NCI-H82 treated with DMSO at 0.1 percent for 48 hours (cell line): ENCODE data around the gene COA3.

Source experiments
- DNase-seq: peaks from one replicate; lab custom pipeline; 2025; ENCODE audit not compliant: unreplicated experiment; lab: John Stamatoyannopoulos, UW

Gene COA3

DNA sequence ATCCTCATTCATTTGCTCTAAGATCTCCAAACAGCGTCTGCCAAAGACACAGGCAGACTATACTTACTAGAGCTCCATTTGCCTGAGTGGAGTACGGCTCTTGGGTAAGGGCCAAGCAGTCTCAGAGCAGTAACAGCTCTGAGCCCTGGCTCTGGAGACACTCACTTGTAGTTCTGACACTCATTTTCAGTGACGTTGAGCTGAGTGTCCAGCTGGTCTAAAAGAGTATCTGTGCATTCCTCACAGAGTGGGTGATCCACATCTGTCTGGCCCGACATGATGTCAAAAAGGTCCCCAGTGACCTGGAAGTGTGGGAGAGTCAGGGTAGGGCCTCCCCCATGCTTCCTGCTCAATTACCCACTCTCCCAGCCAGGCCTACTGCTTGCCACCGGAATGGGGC, 19.9 kb upstream of the COA3 start:
- DNase-seq: no peak

DNA sequence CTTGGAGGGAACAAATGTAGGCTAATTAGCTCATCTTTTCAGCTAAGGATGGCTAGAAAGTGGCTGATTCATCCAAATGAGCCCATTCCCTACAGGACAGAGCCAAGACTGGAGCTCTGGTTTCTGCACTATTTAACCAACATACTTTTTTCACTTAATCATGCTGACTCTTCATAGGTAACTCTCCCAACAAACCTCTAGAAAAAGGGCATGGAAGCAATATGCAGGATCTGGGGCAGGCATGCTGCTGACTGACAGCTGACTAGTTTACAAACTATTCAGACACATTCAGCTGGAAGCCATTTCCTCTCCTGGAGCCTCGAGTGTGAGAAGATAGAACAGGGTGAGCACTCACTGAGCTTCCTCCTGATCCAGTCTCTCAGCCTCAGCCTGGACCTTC, 19.4 kb upstream of the COA3 start:
- DNase-seq: no peak

DNA sequence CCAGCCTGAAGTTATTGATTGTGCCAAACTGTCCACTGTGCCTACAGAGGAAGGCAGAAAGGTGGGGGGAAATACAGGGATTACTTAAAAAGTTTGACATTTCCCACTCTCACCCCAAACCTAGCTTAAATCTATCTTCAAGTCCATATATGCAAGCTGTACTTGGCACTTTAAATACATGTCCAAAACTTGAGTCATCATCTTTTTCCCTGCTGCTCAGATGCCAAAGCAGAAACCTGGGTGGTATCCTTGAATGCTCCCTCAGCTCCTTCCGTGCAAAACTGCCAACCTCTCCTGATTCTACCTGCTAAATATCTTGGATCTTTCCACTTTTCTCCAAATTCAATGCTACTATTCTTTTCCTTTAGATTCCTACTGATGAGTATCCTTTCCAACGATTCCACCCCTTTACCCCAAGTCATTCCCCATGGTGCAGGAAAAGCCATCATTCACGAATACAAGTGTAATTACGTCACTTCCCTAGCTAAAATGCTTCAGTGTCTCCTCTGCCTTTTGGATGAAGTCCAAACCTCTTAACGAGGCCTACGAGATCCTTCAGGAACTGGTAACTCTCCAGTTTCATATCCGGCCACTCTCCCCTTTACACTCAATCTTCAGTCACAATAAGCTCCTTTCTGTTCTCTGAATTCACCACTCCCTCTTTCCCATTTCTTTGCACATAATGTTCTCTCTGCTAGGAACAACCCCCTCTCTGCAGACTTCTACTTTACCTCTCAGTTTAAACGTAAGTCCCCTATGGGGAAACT, 16.3 kb upstream of the COA3 start:
- no peak for DNase-seq

DNA sequence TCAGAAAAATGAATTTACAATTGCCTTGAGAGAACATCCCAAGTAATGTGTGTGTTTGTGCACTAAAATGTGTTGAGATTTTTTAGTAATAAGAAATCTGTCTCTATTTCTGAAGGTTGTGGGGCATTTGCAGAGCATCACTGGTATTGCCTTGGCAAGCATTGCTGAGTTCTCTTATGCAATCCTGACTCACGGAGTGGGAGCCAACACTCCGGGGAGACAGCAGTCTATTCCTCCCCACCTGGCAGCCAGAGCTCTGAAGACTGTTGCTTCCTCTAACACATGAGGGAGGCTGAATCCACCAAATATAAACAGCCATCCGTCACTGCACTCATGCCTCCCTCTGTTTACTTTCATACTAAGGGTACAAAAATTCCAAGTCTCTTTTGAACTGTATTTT, 10.7 kb upstream of the COA3 start:
- no peak for DNase-seq

DNA sequence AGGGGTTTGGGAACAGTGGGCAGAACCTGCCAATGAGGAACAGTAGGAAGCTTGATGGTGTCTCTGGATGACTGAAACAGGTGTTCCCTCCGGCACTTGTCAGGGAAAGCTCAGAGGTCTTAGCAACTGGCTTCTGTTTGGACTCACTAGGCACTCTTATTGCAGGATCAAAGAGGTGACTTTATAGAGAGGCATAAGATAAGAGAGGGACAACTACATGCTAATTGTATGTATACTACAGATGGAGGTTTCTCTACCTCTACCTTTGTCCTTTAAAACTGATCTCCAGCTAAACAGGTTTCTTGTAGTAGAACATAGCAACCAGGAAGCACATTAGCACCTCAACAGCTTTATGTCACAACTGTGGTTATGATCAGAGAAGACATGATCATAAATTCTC, 7.7 kb upstream of the COA3 start:
- DNase-seq: no peak

DNA sequence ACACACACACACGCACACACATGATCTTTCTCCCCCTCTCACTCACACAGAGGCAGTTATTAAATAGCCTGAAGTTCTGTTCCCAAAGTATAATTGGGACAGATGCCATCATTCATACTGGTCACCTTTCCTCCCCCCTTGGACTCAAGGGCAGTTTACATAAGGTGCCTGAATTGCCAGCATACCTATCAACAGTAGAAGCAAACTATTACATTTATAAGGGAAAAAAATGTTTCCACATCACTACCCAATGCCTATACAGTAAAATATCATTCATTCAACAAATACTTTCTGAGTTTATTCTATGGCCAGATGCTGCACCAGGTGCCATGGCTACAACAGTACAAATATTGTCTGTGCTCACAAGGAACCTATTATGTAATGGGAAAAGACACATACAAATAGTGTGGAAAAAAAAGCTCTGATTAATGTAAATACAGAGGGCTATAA, 6.4 kb upstream of the COA3 start:
- DNase-seq: no peak

DNA sequence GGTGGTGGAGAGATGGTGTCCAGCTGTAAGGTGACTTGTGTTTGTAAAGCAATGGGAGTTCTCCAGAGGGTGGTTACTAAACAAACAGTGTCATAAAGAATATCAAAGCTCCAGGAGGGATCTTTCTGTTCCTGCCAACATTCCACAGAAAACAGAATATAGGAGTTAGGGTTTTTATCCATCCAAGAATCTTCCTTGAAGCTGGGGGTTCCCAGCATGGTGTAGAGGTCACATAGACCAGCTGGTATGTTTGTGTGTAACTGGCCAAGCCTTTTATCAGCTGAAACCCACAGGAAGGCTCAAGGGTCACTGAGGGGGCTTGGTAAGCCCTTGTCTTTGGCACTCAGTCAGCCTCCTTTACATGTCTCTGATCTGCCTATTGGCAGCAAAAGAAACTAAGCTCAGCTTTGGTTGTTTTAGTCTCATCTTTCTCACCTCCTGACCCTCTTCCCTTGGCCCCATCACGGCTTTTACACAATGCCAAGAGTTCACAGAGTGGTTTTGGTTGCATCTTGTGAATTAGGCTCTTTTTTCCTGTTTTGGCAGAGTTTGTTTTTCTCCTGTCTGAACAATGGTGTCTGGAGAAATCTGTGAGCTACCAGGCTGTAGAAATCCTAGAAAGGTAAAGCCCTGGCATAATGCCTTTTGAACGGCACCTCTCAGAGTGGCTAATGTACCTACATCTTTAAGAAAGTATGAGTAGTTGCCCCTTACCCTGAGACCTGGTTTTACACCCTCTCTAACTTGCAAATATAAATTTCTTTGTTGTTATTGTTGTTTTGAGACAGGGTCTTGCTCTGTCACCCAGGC, 4.8 kb upstream of the COA3 start:
- no peak for DNase-seq

DNA sequence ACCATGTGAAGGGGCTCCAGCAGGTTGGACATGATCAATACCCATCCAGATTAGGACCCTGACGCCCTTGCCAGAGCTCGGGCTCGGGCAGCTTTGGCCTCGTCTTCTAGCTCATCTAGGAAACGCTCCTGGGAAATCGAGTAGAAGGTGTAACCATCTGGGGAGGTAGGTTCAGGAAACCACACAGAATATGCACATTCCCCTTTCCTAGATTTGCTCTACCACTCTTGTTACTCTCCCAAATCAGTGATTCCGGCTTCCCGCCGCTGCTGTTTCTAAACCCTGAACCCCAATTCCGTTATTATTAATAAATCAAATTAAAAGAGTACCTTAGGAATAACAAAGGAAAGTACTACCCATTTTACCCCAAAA, 507 bp downstream of the COA3 start:
- no peak for DNase-seq

DNA sequence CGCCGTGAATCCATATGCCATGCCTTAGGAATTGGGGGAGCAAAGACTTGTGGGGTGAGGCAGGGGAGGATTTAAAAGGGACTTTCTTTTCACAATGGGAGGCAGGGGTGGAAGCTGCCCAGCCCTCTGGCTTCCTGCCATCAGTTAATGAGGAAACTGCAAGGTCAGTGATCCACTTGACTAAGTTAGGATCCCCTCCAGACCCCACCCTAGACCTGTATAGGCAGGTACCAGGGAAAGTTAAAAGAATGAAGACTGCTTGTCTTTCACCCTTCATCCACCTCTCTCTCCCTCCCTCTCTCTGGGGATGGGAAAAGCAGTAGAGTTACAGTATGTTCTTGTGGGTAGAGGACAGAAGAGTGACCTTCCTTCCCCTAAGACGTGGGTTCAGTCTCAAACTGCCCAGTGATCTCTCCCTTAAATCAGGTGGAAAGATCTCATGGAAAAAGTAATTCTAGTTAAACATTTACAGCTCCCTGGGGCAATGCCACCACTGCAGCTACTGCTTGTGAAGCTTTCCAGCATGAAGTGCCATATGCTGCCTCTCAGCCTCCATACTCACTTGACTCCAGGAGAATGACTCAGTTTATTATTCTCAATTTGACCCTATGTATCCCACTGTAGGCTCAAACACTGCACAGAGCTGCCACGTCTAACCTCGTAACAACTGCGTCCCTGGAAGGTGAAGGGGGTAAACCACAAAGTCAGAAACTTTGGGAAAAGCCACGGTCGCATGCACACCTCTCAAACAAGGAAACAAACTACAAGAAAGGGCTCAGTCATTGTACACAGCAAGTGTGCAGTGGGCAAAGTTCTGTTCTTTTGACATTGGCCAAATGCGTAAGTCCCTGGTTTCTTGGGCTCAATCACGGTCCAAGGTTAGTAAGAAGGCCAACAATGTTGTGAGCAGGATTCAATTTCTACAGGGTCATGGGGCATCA, 1.2 kb downstream of the COA3 start:
- no peak for DNase-seq

DNA sequence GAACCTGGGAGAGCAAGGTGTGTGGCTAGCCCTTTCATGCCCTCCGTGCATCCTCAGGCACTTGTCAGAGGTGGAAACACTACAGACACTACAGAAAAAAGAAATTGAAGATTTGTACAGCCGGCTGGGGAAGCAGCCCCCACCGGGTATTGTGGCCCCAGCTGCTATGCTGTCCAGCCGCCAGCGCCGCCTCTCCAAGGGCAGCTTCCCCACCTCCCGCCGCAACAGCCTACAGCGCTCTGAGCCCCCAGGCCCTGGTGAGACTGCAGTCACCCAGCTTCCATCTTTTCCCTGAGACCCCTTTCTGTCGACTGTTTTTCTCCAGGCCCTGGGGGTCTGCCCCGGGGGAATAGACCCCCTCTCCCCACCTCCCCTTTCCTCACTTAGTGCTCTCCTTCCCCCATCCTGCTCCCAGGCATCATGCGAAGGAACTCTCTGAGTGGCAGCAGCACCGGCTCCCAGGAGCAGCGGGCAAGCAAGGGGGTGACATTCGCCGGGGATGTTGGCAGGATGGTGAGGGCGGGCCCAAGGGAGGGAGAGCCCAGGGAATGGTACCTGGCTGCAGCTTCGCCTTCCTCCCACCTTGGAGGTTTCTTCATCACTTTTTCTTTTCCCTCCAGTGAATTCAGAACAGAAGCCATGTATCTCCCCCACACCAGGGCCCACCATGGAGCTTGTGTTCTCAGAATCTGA, 2.3 kb downstream of the COA3 start:
- DNase-seq: no peak

DNA sequence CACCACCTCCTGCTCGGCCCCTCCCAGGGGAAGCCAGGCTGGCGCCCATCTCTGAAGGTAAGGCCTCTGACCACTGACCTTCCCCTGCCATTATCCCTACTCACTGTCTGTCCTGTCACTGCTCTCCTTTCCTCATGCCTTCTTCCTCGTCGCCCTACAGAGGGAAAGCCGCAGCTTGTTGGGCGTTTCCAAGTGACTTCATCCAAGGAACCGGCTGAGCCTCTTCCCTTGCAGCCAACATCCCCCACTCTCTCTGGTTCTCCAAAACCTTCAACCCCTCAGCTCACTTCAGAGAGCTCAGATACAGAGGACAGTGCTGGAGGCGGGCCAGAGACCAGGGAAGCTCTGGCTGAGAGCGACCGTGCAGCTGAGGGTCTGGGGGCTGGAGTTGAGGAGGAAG, 3.0 kb downstream of the COA3 start:
- no peak for DNase-seq

DNA sequence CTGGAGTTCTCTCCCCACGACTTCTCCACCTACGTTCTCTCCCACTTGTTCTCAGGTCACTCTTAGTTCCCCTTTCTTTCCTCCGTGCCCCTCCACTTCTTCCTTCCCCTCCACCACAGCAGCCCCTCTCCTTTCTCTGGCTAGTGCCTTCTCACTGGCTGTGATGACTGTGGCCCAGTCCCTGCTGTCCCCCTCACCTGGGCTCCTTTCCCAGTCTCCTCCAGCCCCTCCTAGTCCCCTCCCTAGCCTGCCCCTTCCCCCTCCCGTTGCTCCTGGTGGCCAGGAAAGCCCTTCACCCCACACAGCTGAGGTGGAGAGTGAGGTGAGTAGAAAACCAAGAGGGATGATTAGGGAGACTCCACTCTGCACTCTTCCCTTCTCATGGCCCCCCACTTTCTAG, 3.4 kb downstream of the COA3 start:
- no peak for DNase-seq

DNA sequence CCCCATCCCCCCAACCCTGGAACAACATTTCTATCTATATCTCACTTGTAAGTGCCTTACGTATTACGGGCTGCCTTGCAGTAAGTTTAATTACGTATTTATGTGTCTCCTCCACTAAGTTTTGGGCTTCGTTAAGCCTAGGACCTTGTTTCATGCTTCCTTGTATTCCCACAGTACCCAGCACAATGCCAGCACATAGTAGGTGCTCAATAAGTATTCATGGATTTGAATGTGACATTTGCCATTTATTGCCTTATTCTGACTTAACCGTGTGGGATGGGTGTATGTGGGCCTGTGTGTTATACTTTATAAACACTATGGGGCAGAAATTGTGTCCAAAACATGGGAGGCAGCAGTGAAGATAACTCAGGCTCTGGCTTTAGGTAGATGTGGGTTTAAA, 6.0 kb downstream of the COA3 start:
- DNase-seq: no peak

DNA sequence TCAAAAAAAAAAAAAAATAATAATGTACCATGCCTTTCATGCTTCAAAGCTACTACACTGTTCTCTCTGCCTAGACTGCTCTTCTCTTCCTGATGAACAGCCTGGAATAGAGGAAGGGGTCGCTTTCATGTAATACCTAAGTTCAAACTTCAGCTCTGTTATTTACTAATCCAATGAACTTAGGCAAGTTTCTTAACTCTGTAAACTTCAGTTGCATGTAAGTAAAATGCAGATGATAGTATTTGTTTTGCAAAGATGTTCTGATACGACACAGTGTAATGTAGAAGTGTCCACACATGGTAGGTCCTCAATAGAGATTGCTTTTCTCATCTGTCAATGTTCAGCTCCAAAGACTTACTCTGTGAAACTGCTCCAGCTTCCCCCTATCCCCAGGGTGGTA, 6.6 kb downstream of the COA3 start:
- no peak for DNase-seq

DNA sequence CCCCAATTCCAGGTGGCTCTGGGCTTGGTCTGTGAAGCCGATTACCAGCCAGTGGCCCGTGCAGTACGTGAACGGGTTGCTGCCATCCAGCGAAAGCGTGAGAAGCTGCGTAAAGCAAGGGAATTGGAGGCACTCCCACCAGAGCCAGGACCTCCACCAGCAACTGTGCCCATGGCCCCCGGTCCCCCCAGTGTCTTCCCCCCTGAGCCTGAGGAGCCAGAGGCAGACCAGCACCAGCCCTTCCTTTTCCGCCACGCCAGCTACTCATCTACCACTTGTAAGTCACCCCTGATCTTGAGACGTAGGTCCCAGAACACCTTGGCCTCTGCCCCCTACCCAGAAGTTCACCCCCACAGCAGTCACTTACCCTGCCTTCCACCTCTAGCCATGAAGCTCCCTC, 11.2 kb downstream of the COA3 start:
- DNase-seq: no peak

DNA sequence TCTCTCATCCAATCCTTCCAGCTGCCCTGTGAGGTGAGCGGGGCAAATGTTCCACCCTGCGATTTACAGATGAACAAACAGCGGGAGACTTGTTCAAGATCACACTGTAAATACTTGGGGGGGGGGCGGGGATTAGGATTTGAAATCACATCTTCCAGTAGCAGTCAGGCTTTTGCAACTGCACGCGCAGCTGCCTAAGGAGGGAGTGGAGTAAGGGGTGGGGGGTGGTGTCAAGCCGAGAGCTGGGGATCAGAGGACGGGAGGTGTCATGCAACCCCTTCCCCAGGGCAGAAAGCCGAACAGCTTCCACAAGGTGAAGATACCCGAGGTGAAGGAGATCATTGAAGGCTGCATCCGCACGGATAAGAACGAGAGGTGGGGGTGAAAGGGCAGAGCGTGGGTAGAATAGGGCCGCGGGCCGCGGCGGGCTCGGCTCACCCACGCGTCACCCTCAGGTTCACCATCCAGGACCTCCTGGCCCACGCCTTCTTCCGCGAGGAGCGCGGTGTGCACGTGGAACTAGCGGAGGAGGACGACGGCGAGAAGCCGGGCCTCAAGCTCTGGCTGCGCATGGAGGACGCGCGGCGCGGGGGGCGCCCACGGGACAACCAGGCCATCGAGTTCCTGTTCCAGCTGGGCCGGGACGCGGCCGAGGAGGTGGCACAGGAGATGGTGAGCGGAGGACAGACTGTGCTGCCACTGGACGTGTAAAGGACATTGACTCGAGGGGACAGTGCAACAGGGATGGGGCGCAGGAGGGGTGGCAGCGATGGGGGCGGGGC, 13.5 kb downstream of the COA3 start:
- no peak for DNase-seq

DNA sequence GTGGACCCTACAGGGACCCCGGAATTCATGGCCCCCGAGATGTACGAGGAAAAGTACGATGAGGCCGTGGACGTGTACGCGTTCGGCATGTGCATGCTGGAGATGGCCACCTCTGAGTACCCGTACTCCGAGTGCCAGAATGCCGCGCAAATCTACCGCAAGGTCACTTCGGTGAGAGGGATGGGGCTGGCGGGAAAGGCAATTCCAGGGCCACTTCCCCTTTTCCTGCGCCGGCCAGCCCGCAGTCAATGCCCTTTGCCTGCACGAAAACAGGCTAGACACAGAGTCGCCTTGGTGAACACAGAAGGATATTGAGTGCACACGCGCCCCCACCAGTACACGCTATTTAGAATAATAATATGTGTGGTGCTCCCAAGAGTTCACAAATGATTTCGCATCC, 14.1 kb downstream of the COA3 start:
- DNase-seq: no peak

DNA sequence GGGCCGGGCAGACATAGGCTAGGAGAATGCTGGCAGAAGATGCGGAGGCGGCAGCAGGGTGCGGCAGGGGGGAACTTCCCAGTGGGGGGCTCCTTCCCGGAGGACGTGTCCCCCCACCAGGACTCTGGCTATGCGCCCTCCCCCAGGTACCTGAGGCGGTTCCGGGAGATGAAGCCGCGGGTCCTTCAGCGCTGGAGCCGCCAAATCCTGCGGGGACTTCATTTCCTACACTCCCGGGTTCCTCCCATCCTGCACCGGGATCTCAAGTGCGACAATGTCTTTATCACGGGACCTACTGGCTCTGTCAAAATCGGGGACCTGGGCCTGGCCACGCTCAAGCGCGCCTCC, 14.7 kb downstream of the COA3 start:
- no peak for DNase-seq

DNA sequence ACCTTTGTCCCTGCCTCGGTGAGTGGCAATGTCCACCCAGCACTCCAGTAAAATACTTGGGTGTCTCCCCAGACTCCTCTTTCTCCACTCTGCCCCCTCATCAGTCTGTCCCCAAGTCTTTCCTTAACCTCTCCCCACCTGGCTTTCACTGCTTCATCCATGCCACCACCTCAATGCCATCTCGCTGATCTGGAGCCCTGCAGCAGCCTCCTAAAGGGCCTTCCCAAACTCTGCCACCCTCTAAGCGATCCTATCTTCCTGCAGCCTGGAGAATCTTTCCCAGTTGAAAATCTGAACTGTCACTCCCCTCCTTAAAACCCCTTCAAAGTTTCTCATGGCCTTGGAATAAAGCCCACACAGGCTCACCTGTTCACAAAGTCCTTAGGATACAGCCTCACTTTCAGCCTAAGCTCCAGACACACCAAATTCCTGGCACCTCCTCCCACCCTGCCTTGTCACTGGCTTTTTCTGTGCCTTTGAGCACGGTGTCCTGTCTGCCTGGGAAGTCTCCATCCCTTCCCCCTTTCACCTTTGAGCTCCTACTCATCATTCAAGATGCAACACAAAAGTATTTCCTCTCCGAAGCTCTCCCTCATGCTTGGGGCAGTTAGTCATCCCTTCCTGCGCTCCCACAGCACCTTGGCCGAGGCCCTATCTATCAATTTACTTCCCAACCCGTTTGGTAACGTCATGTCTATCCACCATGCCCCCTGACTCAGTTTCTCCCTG, 15.3 kb downstream of the COA3 start:
- no peak for DNase-seq
